ENCODE data around the gene ZMIZ1.

ZMIZ1 gene

GRCh38 chr10:79153745-79154144, 85.0 kb downstream of the ZMIZ1 start:
- H3K27ac ChIP-seq = peak overlapping the region; percentile 13; the same call in 1 of the 2 replicates
- no peak for TF ChIP-seq ZFX (IDR thresholded peaks at IDR 0.05)
- no peak for TF ChIP-seq CTCF (conservative IDR thresholded peaks at IDR 0.05)

- peak overlapping the region; percentile 28; the same call in 1 of the 2 replicates for H3K27ac ChIP-seq
- TF ChIP-seq ZFX (IDR thresholded peaks at IDR 0.05) (no peak), CTCF (conservative IDR thresholded peaks at IDR 0.05) (no peak)
These were observed 86.7 kb downstream of the ZMIZ1 start for GRCh38 chr10:79155301-79156081.

- TF ChIP-seq ZFX (IDR thresholded peaks at IDR 0.05) (no peak), CTCF (conservative IDR thresholded peaks at IDR 0.05) (no peak)
- peak overlapping the region; percentile 28 for H3K27ac ChIP-seq
These were observed 87.8 kb downstream of the ZMIZ1 start for GRCh38 chr10:79156334-79157274.

GRCh38 chr10:79158004-79158340, 89.2 kb downstream of the ZMIZ1 start:
- TF ChIP-seq CTCF (conservative IDR thresholded peaks at IDR 0.05) = no peak
- TF ChIP-seq ZFX (IDR thresholded peaks at IDR 0.05) = no peak
- H3K27ac ChIP-seq = peak overlapping the region; percentile 28

- peak overlapping the region; percentile 28 for H3K27ac ChIP-seq
- TF ChIP-seq ZFX (IDR thresholded peaks at IDR 0.05) (no peak), CTCF (conservative IDR thresholded peaks at IDR 0.05) (no peak)
These were observed 89.8 kb downstream of the ZMIZ1 start for GRCh38 chr10:79158402-79159097.

GRCh38 chr10:79159141-79159651, 90.4 kb downstream of the ZMIZ1 start:
- H3K27ac ChIP-seq = peak overlapping the region; percentile 28; the same call in 1 of the 2 replicates
- no peak for TF ChIP-seq ZFX (IDR thresholded peaks at IDR 0.05)
- no peak for TF ChIP-seq CTCF (conservative IDR thresholded peaks at IDR 0.05)
